ENCODE data around the gene SBSN. TPM values are rescaled to one million over a fixed set of nuclear protein-coding genes. Genes with fewer than 3 reads are reported as not detected.

Gene SBSN
- total RNA-seq, 2 donors from 2014 or later = not detected

DNA sequence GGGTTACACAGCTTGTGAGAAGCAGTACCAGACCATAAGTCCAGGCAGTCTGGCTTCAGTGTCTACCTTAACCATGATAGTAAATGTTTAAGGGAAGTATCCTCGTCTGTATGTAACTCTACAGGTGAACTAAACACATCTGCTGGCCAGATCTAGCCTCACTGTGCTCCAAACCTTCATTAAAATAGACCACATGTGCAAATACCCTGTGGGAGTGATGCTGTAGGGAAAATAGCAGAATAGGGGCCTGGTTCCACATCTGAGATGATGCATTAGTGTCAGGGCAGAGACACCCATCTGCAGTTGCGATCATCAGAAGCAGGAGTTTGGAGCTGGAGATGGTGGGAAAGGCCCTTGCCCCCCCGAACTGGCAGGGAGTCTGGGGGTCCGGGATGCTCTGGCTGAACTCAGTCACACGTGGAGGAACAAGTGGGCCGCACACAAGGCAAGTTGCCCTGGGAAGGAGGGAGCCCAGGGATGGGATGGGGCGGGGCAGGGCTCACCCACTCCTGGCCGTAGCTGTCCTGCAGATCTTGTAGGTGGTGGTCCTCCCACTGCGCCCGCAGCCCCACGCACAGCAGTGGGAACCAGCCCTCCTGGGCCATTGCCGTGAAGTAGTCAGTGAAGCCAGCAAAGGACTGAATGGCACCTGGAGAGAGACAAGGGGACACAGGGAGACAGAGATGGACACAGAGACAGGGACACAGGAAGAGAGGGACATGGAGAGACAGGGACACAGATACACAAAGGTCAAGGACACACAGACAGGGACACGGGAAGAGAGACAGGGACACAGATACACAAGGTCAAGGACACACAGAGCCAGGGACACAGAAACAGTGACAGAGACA is 24.6 kb upstream of the SBSN start:
- no peaks in the 10 kb centered on the region for H3K36me3 ChIP-seq

DNA sequence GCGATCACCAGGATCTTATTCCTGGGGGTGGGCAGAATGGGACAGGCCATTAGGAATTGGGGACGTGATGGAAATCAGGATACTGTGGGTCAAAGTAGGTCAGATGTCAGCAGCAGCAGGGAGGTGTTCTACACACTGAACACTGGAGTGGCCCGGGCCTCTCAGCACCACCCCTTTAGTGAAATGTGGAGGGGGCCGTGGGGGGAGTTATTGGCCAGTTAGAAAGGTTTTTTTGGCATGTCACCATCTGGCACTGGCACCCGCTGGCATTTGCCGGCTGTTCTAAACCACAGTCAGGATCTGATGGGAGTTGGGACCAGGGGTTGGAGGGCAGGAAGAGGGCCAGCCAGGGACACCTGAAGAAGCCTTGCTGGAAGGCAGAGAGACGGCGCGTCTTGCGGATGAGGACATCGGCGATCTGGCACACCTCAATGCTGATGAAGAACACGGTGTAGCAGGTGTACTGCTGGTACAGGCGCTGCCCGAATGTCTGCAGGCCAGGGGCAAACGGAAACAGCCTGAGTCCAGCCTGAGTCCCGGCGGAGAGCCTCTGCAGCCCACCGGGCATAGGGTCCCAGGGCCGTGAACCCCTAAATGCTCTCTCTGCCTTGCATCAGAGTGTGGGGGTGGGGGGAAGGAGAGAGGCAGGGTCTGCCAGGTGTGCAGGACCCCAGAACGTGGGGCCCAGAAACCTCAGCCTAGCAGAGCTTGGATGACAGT is 23.1 kb upstream of the SBSN start:
- no peak overlapping the region for H3K27ac ChIP-seq
- no peaks in the 10 kb centered on the region for H3K9me3 ChIP-seq
- TF ChIP-seq, protein P1, sequence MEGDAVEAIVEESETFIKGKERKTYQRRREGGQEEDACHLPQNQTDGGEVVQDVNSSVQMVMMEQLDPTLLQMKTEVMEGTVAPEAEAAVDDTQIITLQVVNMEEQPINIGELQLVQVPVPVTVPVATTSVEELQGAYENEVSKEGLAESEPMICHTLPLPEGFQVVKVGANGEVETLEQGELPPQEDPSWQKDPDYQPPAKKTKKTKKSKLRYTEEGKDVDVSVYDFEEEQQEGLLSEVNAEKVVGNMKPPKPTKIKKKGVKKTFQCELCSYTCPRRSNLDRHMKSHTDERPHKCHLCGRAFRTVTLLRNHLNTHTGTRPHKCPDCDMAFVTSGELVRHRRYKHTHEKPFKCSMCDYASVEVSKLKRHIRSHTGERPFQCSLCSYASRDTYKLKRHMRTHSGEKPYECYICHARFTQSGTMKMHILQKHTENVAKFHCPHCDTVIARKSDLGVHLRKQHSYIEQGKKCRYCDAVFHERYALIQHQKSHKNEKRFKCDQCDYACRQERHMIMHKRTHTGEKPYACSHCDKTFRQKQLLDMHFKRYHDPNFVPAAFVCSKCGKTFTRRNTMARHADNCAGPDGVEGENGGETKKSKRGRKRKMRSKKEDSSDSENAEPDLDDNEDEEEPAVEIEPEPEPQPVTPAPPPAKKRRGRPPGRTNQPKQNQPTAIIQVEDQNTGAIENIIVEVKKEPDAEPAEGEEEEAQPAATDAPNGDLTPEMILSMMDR (IDR thresholded peaks at IDR 0.05) = no peak
- DNase-seq (ENCODE audit: low spot score) = no peak
- no peaks in the 10 kb centered on the region for H3K36me3 ChIP-seq
- no peaks in the 10 kb centered on the region for H3K27me3 ChIP-seq
- H3K4me3 ChIP-seq = no peak overlapping the region
- peaks cover 0 to 8% of the 10 kb centered on the region in 2 donors for H3K4me1 ChIP-seq

More for the DNA sequence above, 24.6 kb upstream of the SBSN start:
- no peaks in the 10 kb centered on the region for H3K27me3 ChIP-seq
- no peaks in the 10 kb centered on the region for H3K9me3 ChIP-seq
- TF ChIP-seq, protein P1 (IDR thresholded peaks at IDR 0.05) = no peak
- no peak overlapping the region for H3K4me3 ChIP-seq
- no peak overlapping the region for H3K27ac ChIP-seq
- H3K4me1 ChIP-seq = peaks cover 0 to 5% of the 10 kb centered on the region in 2 donors
- no peak for DNase-seq (ENCODE audit: low spot score)

DNA sequence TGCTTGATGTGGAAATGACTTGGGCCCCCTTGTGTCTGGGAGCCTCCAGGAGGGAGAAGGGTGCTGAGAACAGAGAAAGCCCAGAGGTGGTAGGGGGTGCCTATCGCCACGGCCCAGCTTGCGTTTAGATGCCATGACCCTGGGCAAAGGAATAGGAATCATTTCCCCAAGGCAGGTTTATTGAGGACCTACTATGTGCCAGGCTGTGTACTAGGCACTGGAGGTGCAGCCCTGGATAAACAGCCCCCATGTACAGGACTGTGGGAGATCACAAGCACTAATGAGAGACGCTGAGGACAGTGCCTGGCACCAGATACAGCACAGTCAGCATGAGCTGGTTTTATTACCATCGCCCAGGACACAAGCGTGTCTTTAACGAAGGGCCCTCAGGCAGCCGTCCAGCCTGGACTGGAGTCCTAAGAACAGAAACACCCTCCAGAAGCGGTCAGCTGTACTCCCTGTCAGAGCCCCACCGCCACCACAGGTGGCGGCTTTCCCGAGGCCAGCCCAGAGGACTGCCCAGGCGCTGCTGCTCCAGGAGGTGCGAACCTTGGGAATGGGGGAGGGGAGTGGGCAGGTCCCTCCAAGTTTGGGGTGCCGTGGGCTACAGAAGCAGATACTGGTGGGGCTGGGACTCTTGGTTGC is 21.9 kb upstream of the SBSN start:
- TF ChIP-seq, protein P1 (IDR thresholded peaks at IDR 0.05) = no peak
- no peaks in the 10 kb centered on the region for H3K9me3 ChIP-seq
- H3K4me3 ChIP-seq = no peak overlapping the region
- no peaks in the 10 kb centered on the region for H3K36me3 ChIP-seq
- no peaks in the 10 kb centered on the region for H3K27me3 ChIP-seq
- DNase-seq (ENCODE audit: low spot score) = no peak
- H3K4me1 ChIP-seq = peaks cover 0 to 14% of the 10 kb centered on the region in 2 donors
- no peak overlapping the region for H3K27ac ChIP-seq

DNA sequence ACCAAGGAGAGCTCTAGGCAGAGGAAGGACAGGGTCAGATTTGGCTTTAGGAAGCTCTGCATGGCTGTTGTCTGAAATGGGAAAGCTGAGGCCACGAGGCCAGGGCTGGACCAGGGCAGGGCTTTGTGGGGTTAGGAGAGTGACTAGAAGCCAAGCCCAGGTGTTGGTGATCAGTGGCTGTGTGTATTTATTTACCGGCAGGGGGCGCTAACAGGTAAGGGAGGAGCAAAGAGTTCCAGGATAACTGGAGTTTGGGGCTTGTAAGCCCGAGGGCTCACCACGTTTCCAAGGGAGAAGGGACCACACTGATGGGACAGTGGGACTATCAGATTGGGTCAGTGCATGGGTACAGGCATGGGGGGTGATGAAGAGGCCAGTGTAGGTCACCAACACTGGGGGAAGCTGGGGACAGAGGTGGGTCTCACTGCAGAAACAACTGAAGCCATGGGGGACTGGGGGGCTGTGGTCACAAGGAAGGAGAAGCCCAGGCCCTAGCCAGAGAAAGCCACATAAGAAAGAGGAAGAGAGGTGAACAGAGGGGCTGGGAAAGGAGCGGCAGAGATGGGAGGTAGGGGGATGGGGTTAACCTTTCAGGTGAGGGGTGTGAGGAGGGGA is 21.2 kb upstream of the SBSN start:
- H3K9me3 ChIP-seq = no peaks in the 10 kb centered on the region
- H3K4me1 ChIP-seq = peaks cover 0 to 21% of the 10 kb centered on the region in 2 donors
- no peak overlapping the region for H3K27ac ChIP-seq
- no peaks in the 10 kb centered on the region for H3K36me3 ChIP-seq
- no peaks in the 10 kb centered on the region for H3K27me3 ChIP-seq
- DNase-seq (ENCODE audit: low spot score) = no peak
- no peak overlapping the region for H3K4me3 ChIP-seq
- TF ChIP-seq, protein P1 (IDR thresholded peaks at IDR 0.05) = peak; percentile 63 to 86

DNA sequence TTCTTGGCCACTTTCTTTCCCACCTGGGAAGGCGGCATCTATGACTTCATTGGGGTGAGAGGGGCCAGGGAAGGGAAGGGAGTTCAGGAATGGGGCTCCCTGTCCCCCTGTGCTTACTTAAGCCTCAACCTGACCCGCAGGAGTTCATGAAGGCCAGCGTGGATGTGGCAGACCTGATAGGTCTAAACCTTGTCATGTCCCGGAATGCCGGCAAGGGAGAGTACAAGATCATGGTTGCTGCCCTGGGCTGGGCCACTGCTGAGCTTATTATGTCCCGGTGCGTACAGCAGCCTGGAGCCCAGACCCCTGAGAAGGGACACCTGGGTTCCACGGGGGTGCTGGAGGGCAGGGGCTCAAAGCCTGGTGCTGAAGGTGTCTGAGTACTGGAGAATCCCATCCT is 18.4 kb upstream of the SBSN start:
- Histone ChIP-seq H3K36me3 (no peaks in the 10 kb centered on the region), H3K4me3 (peak overlapping the region in 1 of 2 donors; percentile 88), H3K4me1 (peaks cover 0 to 22% of the 10 kb centered on the region in 2 donors), H3K27ac (no peak overlapping the region), H3K9me3 (no peaks in the 10 kb centered on the region), H3K27me3 (no peaks in the 10 kb centered on the region)
- TF ChIP-seq, protein P1 (IDR thresholded peaks at IDR 0.05) = no peak
- DNase-seq (ENCODE audit: low spot score) = no peak
